Peyer's patch (tissue), 4 donors: ENCODE results near the gene SELENOH. TPM values are rescaled to one million over a fixed set of nuclear protein-coding genes. Genes with fewer than 3 reads are reported as not detected.

ENCODE experiments used
- DNase-seq, 3 donors: peaks; one replicate each; pipeline ENCODE4 v3.0.0-alpha.2; 2017 to 2019
- H3K27ac ChIP-seq, 4 donors: fragments of 200-600 bp; sonication (generic); one replicate each; pipeline ENCODE4 v1.5.1; 2016 to 2019
- H3K27me3 ChIP-seq, 2 donors: fragments of 200-600 bp; sonication (generic); one replicate each; pipeline ENCODE4 v1.5.1; 2019
- H3K36me3 ChIP-seq, 3 donors: fragments of 200-600 bp; sonication (generic); one replicate each; pipeline ENCODE4 v1.5.1; 2016 to 2019
- H3K4me1 ChIP-seq, 4 donors: fragments of 200-600 bp; sonication (generic); one replicate each; pipeline ENCODE4 v1.5.1; 2016 to 2019
- H3K4me3 ChIP-seq, 4 donors: fragments of 200-600 bp; sonication (generic); 1 replicate in 3 of 4; 2 replicates in 1 of 4; pipeline ENCODE4 v1.5.1; 2016 to 2019; ENCODE audit warnings: mild to moderate bottlenecking in 1 of 4
- H3K9me3 ChIP-seq, 4 donors: fragments of 200-600 bp; sonication (generic); one replicate each; pipeline ENCODE4 v1.5.1; 2016 to 2019; ENCODE audit warnings: mild to moderate bottlenecking in 1 of 4
- CTCF ChIP-seq, 6 experiments: fragments of 450-650 bp in 4 of 6; fragments of 200-600 bp in 2 of 6; sonication (generic) in 1 of 6; IDR thresholded peaks; one replicate each; pipeline ENCODE4 v1.5.1; 2017 to 2019; ENCODE audit warnings: antibody characterized with exemption in 6 of 6, mild to moderate bottlenecking in 3 of 6, moderate library complexity in 1 of 6
- POLR2A ChIP-seq, 2 donors: fragments of 450-650 bp; IDR thresholded peaks; one replicate each; pipeline ENCODE4 v1.5.1; 2017; ENCODE audit warnings: antibody characterized with exemption in 2 of 2, mild to moderate bottlenecking in 2 of 2, moderate library complexity in 2 of 2
- total RNA-seq, 4 donors: library from RNA; depleted of rRNA; stranded (reverse); fragments of >200 nt; gene quantifications; one replicate each; pipeline ENCODE4 v1.1.0, GENCODE V29; 2016

The SELENOH gene
- 10 to 100 TPM; 42.0 to 50.5 (median 46.5) TPM for total RNA-seq

GRCh38 chr11:57741132-57742086, at the start of gene SELENOH:
SELENOH (plus strand) TSS chr11:57741491; CDS start chr11:57741596, 105 bp downstream.
- no peaks in the 10 kb centered on the region for H3K27me3 ChIP-seq
- H3K9me3 ChIP-seq: no peaks in the 10 kb centered on the region
- TF ChIP-seq POLR2A (IDR thresholded peaks at IDR 0.05): peak; percentile 69 to 82
- TF ChIP-seq CTCF (IDR thresholded peaks at IDR 0.05): peak in 1 of 6 experiments; percentile 4
- H3K4me3 ChIP-seq: peak within 1 kb of the TSS; percentile 75 to 97 (median 90)
- H3K36me3 ChIP-seq: peaks cover 0 to 49% (median 0%) of the 10 kb centered on the region in 3 donors
- H3K4me1 ChIP-seq: peaks cover 0 to 17% (median 7%) of the 10 kb centered on the region in 4 donors
- H3K27ac ChIP-seq: peak within 1 kb of the TSS; percentile 92 to 97 (median 94)
- peak; percentile 92 to 97 (median 97) for DNase-seq

GRCh38 chr11:57698843-57699365, 42.4 kb upstream of the SELENOH start:
- H3K9me3 ChIP-seq: no peaks in the 10 kb centered on the region
- no peak overlapping the region for H3K27ac ChIP-seq
- TF ChIP-seq POLR2A (IDR thresholded peaks at IDR 0.05): no peak
- no peak for TF ChIP-seq CTCF (IDR thresholded peaks at IDR 0.05)
- H3K27me3 ChIP-seq: no peaks in the 10 kb centered on the region
- H3K4me3 ChIP-seq: no peak overlapping the region
- H3K36me3 ChIP-seq: peaks cover 0 to 86% (median 0%) of the 10 kb centered on the region in 3 donors
- H3K4me1 ChIP-seq: no peaks in the 10 kb centered on the region
- no peak for DNase-seq

- no peak for DNase-seq
- no peak overlapping the region for H3K27ac ChIP-seq
- peaks cover 0 to 85% (median 0%) of the 10 kb centered on the region in 3 donors for H3K36me3 ChIP-seq
- H3K9me3 ChIP-seq: no peaks in the 10 kb centered on the region
- H3K4me3 ChIP-seq: no peak overlapping the region
- no peaks in the 10 kb centered on the region for H3K27me3 ChIP-seq
- H3K4me1 ChIP-seq: no peaks in the 10 kb centered on the region
- TF ChIP-seq CTCF (IDR thresholded peaks at IDR 0.05) (no peak), POLR2A (IDR thresholded peaks at IDR 0.05) (no peak)
These were observed 41.5 kb upstream of the SELENOH start for GRCh38 chr11:57699813-57700212.

- no peak overlapping the region for H3K4me3 ChIP-seq
- TF ChIP-seq CTCF (IDR thresholded peaks at IDR 0.05) (no peak), POLR2A (IDR thresholded peaks at IDR 0.05) (no peak)
- no peak overlapping the region for H3K27ac ChIP-seq
- H3K27me3 ChIP-seq: no peaks in the 10 kb centered on the region
- no peak for DNase-seq
- H3K36me3 ChIP-seq: peaks cover 0 to 81% (median 0%) of the 10 kb centered on the region in 3 donors
- H3K4me1 ChIP-seq: no peaks in the 10 kb centered on the region
- H3K9me3 ChIP-seq: no peaks in the 10 kb centered on the region
These were observed 40.9 kb upstream of the SELENOH start for GRCh38 chr11:57700425-57700824.

GRCh38 chr11:57703341-57703740, 38.0 kb upstream of the SELENOH start:
- TF ChIP-seq CTCF (IDR thresholded peaks at IDR 0.05) (no peak), POLR2A (IDR thresholded peaks at IDR 0.05) (no peak)
- Histone ChIP-seq H3K4me3 (no peak overlapping the region), H3K4me1 (no peaks in the 10 kb centered on the region), H3K27me3 (no peaks in the 10 kb centered on the region), H3K36me3 (peaks cover 0 to 52% (median 0%) of the 10 kb centered on the region in 3 donors), H3K27ac (no peak overlapping the region), H3K9me3 (no peaks in the 10 kb centered on the region)
- no peak for DNase-seq
